ENCODE data around the gene EPHB1.

The EPHB1 gene

DNA sequence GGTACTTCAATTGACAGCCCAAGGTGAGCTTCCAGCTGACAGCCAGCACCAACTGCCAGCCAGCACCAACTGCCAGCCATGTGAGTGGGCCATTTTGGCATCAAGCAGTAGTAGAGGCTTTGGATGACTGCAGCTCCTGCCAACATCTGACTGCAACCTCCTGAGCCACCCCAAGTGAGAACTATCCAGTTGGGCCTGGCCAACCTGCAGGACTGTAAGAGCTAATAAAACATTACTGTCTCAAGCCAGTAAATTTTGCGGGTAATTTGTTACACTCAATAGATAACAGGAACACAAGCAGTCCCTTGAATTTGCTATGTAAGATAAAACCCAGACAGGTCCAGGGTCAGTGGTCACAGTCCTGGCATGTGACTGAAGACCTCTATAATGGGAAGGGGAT lies 29.7 kb downstream of the EPHB1 start:
- Histone ChIP-seq H3K4me1 (no peaks in the 10 kb centered on the region), H3K27me3 (no peaks in the 10 kb centered on the region), H3K4me3 (ENCODE audit: low read depth, low read length) (no peak overlapping the region), H3K9me3 (no peaks in the 10 kb centered on the region), H3K36me3 (no peaks in the 10 kb centered on the region)
- TF ChIP-seq, protein P1, sequence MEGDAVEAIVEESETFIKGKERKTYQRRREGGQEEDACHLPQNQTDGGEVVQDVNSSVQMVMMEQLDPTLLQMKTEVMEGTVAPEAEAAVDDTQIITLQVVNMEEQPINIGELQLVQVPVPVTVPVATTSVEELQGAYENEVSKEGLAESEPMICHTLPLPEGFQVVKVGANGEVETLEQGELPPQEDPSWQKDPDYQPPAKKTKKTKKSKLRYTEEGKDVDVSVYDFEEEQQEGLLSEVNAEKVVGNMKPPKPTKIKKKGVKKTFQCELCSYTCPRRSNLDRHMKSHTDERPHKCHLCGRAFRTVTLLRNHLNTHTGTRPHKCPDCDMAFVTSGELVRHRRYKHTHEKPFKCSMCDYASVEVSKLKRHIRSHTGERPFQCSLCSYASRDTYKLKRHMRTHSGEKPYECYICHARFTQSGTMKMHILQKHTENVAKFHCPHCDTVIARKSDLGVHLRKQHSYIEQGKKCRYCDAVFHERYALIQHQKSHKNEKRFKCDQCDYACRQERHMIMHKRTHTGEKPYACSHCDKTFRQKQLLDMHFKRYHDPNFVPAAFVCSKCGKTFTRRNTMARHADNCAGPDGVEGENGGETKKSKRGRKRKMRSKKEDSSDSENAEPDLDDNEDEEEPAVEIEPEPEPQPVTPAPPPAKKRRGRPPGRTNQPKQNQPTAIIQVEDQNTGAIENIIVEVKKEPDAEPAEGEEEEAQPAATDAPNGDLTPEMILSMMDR (IDR thresholded peaks at IDR 0.05; ENCODE audit: low read depth, low read length), result no peak
- no peak for DNase-seq

DNA sequence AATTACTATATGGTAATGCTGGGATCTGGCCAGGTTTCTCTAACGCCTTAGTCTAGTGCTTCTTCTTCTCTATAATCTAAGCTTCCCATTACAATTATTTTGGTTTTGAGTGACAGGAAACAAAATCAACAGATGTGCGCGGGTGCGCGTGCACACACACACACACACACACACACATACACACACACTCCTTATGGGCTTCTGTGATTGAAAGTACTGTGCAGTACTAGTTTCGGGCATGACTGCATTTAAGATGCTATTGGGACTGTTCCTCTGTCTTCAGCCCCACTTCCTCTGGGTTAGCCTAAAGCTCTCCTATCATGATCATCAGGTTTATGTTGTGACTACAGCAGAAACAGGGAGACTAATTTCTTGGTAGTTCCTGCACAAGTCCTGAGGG lies 32.2 kb downstream of the EPHB1 start:
- no peaks in the 10 kb centered on the region for H3K4me1 ChIP-seq
- no peaks in the 10 kb centered on the region for H3K27me3 ChIP-seq
- H3K9me3 ChIP-seq, result no peaks in the 10 kb centered on the region
- no peaks in the 10 kb centered on the region for H3K36me3 ChIP-seq
- TF ChIP-seq, protein P1 (IDR thresholded peaks at IDR 0.05; ENCODE audit: low read depth, low read length), result no peak
- no peak for DNase-seq
- H3K4me3 ChIP-seq (ENCODE audit: low read depth, low read length), result no peak overlapping the region

DNA sequence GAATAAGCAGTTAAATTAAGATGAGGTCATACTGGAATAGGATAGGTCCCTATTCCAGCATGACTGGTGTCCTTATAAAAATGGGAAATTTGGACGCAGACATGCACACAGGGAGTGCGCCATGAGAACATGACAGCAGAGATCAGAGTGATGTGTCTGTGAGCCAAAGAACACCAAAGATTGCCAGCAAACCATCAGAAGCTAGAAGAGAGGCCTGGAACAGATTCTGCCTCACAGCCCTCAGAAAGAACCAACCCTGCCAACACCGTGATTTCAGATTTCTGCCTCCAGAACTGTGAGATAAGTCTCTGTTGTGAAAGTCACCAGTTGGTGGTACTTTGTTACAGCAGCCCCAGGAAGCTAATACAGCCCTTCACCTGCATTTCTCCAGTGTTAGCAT lies 34.7 kb downstream of the EPHB1 start:
- H3K4me1 ChIP-seq, result no peaks in the 10 kb centered on the region
- no peaks in the 10 kb centered on the region for H3K27me3 ChIP-seq
- H3K9me3 ChIP-seq, result no peaks in the 10 kb centered on the region
- TF ChIP-seq, protein P1 (IDR thresholded peaks at IDR 0.05; ENCODE audit: low read depth, low read length), result no peak
- no peak for DNase-seq
- H3K4me3 ChIP-seq (ENCODE audit: low read depth, low read length), result no peak overlapping the region
- no peaks in the 10 kb centered on the region for H3K36me3 ChIP-seq

DNA sequence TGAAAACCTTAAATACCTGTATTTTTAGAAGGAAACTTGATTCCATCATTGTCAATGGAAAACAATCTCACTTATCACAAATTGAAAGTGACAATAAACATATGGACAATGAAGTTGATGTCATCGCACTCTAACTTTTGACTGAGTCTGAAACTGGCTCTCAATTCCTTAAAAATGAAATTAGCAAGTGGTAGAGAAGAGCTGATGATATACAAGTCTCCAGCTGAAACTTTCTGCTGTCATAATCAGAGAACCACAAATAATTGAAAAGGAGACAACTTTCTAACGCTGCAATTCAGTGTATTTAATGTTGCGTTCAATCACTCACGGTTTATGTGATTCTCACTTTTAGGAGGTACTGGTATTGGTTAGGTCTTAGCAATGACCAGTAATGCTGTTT lies 37.5 kb downstream of the EPHB1 start:
- Histone ChIP-seq H3K36me3 (no peaks in the 10 kb centered on the region), H3K4me1 (no peaks in the 10 kb centered on the region), H3K9me3 (no peaks in the 10 kb centered on the region), H3K27me3 (no peaks in the 10 kb centered on the region), H3K4me3 (ENCODE audit: low read depth, low read length) (no peak overlapping the region)
- TF ChIP-seq, protein P1 (IDR thresholded peaks at IDR 0.05; ENCODE audit: low read depth, low read length), result no peak
- DNase-seq, result no peak

DNA sequence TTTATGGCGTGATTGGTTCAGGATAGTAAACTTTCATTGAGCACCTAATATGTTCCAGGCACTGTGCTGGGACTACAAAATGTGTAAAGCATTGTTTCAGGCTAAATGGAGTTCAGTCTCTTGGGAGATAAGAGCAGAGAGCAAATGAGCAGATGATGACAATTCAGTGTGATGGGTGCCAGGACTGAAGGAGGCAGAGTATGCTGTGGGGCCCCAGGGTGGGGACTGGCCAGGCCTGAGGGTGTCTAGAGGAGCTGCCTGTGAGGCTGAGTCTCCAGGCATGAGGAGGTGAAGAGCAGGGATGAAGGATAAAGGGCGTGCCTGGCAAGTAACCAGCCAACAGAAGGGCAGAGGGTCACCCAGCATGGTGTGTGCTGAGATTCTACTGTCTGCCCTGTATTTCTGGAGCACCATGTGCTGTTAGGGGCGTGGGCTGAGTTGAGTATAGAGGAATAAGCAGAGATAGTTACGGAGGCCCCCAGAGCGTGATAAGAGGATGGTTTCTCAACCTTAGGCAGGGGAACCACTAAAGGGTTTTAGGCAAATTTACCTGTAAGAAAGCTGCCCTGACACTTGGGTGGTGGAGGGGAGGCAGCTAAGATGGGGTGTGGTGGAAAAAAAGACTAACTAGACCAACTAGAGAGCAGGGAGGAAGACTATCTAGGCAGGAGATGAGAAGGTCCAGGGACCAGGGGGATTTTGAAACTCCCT lies 38.5 kb downstream of the EPHB1 start:
- H3K4me1 ChIP-seq, result no peaks in the 10 kb centered on the region
- H3K27me3 ChIP-seq, result no peaks in the 10 kb centered on the region
- H3K9me3 ChIP-seq, result no peaks in the 10 kb centered on the region
- no peak for DNase-seq
- H3K4me3 ChIP-seq (ENCODE audit: low read depth, low read length), result no peak overlapping the region
- no peaks in the 10 kb centered on the region for H3K36me3 ChIP-seq
- TF ChIP-seq, protein P1 (IDR thresholded peaks at IDR 0.05; ENCODE audit: low read depth, low read length), result no peak

DNA sequence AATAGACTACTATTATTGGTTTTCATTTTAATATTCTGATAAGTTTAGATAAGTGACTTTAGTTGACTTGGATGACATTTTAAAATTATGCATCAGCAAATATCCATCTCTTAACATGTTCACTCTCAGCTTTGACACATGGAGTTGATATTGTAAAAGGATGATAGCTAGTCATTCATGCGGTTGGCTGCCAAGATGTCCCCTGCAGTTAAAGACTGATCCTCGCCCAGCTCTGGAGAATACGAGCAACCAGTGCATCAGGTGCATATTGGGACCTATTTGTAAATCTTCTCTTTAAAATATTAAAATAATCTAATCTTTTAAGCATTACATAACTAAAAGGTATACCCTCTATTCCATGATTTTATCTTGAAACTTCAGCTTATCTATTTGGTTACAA lies 41.9 kb downstream of the EPHB1 start:
- TF ChIP-seq, protein P1 (IDR thresholded peaks at IDR 0.05; ENCODE audit: low read depth, low read length), result no peak
- no peak overlapping the region for H3K4me3 ChIP-seq (ENCODE audit: low read depth, low read length)
- H3K9me3 ChIP-seq, result no peaks in the 10 kb centered on the region
- H3K4me1 ChIP-seq, result no peaks in the 10 kb centered on the region
- H3K27me3 ChIP-seq, result no peaks in the 10 kb centered on the region
- no peaks in the 10 kb centered on the region for H3K36me3 ChIP-seq
- DNase-seq, result no peak
